ENCODE data around the gene WNT10A.

The WNT10A gene

GRCh38 chr2:218892693-218893348 lies 12.2 kb downstream of the WNT10A start:
- DNase-seq (ENCODE audit: low read depth in 1 of 2, low spot score in 1 of 2), result peak; percentile 62 to 79

- DNase-seq (ENCODE audit: low read depth in 1 of 2, low spot score in 1 of 2), result no peak
Observed at GRCh38 chr2:218893349-218894150, 12.9 kb downstream of the WNT10A start.

- DNase-seq (ENCODE audit: low read depth in 1 of 2, low spot score in 1 of 2), result no peak
Observed at GRCh38 chr2:218894151-218894879, 13.7 kb downstream of the WNT10A start.

GRCh38 chr2:218894880-218895157 lies 14.2 kb downstream of the WNT10A start:
- DNase-seq (ENCODE audit: low read depth in 1 of 2, low spot score in 1 of 2), result no peak

- DNase-seq (ENCODE audit: low read depth in 1 of 2, low spot score in 1 of 2), result no peak
Observed at GRCh38 chr2:218895326-218895725, 14.7 kb downstream of the WNT10A start.

- no peak for DNase-seq (ENCODE audit: low read depth in 1 of 2, low spot score in 1 of 2)
Observed at GRCh38 chr2:218895759-218896500, 15.3 kb downstream of the WNT10A start.

GRCh38 chr2:218896501-218897393 lies 16.1 kb downstream of the WNT10A start:
- DNase-seq (ENCODE audit: low read depth in 1 of 2, low spot score in 1 of 2), result peak; percentile 59 to 81

GRCh38 chr2:218897394-218898108 lies 16.9 kb downstream of the WNT10A start:
- DNase-seq (ENCODE audit: low read depth in 1 of 2, low spot score in 1 of 2), result no peak

- DNase-seq (ENCODE audit: low read depth in 1 of 2, low spot score in 1 of 2), result peak; percentile 74 to 75
Observed at GRCh38 chr2:218898109-218898878, 17.6 kb downstream of the WNT10A start.

- no peak for DNase-seq (ENCODE audit: low read depth in 1 of 2, low spot score in 1 of 2)
Observed at GRCh38 chr2:218899147-218899546, 18.5 kb downstream of the WNT10A start.

GRCh38 chr2:218902427-218902826 lies 21.8 kb downstream of the WNT10A start:
- DNase-seq (ENCODE audit: low read depth in 1 of 2, low spot score in 1 of 2), result no peak

- no peak for DNase-seq (ENCODE audit: low read depth in 1 of 2, low spot score in 1 of 2)
Observed at GRCh38 chr2:218904176-218904575, 23.5 kb downstream of the WNT10A start.

- DNase-seq (ENCODE audit: low read depth in 1 of 2, low spot score in 1 of 2), result peak; percentile 74 to 76
Observed at GRCh38 chr2:218908721-218909619, 28.3 kb downstream of the WNT10A start.

GRCh38 chr2:218910741-218911140 lies 30.1 kb downstream of the WNT10A start:
- DNase-seq (ENCODE audit: low read depth in 1 of 2, low spot score in 1 of 2), result no peak

GRCh38 chr2:218920504-218920903 lies 39.9 kb downstream of the WNT10A start:
- DNase-seq (ENCODE audit: low read depth in 1 of 2, low spot score in 1 of 2), result no peak

GRCh38 chr2:218924757-218925156 lies 44.1 kb downstream of the WNT10A start:
- DNase-seq (ENCODE audit: low read depth in 1 of 2, low spot score in 1 of 2), result no peak

- no peak for DNase-seq (ENCODE audit: low read depth in 1 of 2, low spot score in 1 of 2)
Observed at GRCh38 chr2:218925434-218925833, 44.8 kb downstream of the WNT10A start.

GRCh38 chr2:218927422-218927821 lies 46.8 kb downstream of the WNT10A start:
- no peak for DNase-seq (ENCODE audit: low read depth in 1 of 2, low spot score in 1 of 2)
